GM12864 (cell line): ENCODE measurements around the gene DOCK8.
A peak's percentile ranks its signal among the peaks of the same experiment; 100 is the strongest.

ENCODE experiments used
- DNase-seq: peaks from one replicate; pipeline ENCODE4 v3.0.0-alpha.2; 2011; ENCODE audit warnings: low read depth
- H3K4me3 ChIP-seq: 2 replicates; pipeline ENCODE4 v1.5.1; 2011; ENCODE audit warnings: mild to moderate bottlenecking, low read depth, low read length, control low read depth
- TF ChIP-seq, protein P1 (sequence below): IDR thresholded peaks from 2 replicates; pipeline ENCODE4 v1.5.1; 2011; ENCODE audit warnings: low read depth, mild to moderate bottlenecking, moderate library complexity, low read length, control low read depth, inconsistent platforms; ENCODE audit errors: missing control alignments

Gene DOCK8

DNA sequence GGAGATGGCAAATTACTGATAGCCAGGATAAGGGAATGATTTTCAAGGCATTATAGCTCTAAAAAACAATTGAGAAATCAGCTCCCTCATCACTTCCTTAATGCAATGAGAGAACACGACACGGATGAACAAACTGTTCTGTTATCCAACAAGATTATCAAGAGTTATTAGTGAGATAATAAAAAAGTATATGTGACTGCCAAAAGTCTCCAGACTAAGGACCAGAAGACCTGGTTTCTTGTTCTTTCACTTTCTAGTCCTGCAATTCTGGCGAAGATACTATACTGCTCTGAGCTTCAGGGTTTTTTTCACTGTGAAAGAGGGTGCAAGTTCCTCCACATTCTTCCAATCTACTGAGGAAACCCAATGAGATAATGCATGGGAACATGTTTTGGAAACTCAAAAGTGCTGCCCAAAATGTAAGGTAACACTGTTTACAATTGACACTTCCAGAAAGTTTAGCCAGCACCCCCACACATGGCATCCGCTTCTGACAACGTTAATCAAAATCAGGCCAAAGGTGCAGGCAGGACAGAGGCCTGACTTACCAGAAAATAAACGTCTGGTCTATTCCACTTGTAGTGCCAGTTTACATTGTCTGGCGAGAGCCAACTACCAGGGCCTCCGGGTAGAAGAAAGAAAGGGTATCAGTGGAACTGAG is 254.2 kb downstream of the DOCK8 start:
- DNase-seq = no peak
- TF ChIP-seq, protein P1, sequence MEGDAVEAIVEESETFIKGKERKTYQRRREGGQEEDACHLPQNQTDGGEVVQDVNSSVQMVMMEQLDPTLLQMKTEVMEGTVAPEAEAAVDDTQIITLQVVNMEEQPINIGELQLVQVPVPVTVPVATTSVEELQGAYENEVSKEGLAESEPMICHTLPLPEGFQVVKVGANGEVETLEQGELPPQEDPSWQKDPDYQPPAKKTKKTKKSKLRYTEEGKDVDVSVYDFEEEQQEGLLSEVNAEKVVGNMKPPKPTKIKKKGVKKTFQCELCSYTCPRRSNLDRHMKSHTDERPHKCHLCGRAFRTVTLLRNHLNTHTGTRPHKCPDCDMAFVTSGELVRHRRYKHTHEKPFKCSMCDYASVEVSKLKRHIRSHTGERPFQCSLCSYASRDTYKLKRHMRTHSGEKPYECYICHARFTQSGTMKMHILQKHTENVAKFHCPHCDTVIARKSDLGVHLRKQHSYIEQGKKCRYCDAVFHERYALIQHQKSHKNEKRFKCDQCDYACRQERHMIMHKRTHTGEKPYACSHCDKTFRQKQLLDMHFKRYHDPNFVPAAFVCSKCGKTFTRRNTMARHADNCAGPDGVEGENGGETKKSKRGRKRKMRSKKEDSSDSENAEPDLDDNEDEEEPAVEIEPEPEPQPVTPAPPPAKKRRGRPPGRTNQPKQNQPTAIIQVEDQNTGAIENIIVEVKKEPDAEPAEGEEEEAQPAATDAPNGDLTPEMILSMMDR = no peak
- peak overlapping the region; percentile 61 for H3K4me3 ChIP-seq

DNA sequence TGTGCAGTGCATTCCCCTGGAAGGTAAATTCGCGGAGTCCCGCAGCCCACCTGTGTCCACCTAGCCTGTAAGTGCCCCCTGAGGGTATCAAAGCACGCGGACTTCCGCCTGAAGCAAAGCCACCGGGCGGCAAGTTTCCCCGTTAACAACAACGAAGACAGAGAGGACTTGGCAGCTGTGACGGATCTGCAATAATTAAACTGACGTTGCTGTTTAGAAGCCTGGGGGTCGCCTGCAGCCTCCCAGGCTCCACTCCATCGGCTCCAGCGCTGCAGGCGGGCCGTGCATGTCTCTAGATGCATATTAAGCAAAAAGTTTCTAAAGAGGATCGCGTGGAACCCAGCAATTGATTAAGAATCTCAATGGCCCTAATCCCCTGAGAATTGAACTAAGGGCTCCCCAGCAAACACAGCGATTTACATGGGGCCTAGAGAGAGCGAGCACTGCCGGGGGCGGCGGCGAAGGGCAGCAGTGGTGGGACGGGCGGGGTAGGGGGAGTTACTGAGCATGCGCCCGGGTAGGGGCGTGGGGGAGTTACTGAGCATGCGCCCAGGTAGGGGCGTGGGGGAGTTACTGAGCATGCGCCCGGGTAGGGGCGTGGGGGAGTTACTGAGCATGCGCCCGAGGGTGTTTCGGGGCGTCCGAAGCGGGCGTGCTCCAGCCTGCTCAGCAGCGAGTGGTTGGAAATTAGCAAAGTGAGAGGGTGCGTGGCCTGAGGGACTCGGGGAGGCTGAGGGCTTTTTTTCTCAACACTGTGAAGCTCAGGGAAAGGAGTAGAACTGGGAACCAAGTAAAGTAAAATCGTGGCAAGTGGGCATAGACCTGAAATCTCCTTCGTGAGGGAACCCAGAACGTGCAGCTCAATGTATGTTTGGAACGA is 255.2 kb downstream of the DOCK8 start:
- peak; percentile 68 for DNase-seq
- TF ChIP-seq, protein P1 = no peak
- H3K4me3 ChIP-seq = peak overlapping the region; percentile 83

DNA sequence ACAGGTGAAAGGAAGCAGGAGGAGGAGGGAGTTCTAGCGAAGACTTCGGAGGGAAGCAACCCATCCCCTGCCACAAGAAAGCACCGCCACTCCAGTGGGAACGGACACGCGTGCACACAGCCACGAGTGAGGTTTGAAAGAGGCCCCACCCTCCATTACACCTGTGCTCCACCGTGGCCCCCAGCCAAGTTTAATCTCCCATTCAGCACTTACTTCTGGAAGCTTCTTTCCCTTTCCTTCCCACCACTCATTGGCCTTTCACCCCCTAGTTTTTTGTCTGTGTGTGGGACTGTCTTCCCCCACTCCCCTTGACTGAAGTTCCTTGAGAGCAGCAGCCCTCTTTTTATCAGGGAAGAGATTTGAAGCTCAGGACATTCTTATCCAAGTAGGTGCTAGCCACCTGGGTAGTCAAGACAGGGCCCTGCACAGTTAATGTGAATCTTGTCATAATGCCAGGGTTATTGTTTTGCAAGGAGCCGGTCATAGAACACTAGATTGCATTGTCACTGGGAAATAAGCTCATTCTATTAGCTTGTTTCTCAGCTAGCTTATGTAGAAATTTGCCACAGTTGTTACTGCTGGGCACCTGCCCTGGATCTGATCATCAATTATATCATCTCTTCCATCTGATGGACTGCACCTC is 256.0 kb downstream of the DOCK8 start:
- no peak for DNase-seq
- TF ChIP-seq, protein P1 = no peak
- H3K4me3 ChIP-seq = peak overlapping the region; percentile 83

DNA sequence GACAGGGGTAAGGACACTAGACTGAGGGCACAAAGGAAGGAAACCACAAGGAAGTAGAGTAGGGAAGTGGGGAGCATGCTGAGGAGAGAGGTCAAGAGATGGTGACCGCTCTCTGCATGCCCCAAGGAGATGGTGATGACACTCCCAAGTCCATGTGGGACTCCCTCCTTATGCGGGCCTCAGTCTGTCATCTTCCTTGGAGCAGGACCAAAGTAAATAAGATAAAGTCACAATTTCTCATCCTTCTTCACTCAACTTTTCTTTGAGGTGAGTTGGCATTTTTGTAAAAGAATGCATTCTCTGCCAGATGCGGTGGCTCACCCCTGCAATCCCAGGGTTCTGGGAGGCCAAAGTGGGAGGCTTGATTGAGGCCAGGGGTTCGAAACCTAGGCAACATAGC is 256.7 kb downstream of the DOCK8 start:
- TF ChIP-seq, protein P1 = no peak
- no peak overlapping the region; the same call in 1 of the 2 replicates for H3K4me3 ChIP-seq
- no peak for DNase-seq

DNA sequence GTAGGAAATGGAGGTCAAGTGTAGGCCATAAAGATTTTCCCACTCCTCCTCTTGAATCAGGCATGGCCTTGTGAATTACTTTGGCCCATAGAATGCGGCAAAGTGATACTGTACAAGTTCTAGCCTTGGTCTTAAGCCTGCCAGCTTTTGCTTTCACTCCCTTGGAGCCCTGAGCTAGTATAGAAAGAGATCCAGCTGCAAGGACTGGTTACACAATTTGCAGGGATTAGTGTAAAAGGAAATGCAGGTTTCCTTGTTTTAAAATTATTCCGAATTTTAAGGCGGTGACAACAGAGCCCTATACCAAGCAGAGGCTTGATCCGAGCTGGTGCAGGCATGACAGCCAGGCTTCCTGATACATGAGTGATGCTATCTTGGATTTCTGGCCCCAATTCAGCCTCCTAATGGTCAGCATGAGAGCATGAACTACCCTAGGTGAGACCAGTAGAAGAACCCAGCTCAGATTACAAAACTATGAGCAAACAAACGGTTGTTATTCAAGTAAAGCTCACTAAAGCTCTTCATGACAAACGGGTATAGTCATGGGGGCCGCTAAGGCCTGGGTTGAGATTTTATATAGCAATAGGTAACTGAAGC is 257.9 kb downstream of the DOCK8 start:
- no peak for DNase-seq
- no peak overlapping the region for H3K4me3 ChIP-seq
- TF ChIP-seq, protein P1 = no peak

DNA sequence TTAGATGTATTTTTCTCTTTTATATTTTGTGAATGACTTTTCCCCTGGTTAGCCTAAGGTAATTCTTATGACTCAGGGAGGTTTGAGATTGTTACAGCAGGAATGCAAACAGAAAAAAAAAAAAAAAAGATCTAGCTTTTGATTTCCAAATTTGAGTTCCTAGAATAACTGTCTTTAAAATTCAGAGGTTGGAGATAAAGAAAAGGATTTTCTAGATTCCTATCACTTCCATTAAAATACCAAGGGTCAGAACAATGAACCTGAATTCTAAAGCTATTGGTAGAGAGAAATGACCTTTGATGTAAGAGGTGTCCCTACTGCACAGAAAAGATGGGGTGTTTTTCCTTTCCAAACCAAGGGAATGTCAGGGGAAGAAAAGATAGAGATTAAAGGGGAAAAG is 262.5 kb downstream of the DOCK8 start:
- TF ChIP-seq, protein P1 = no peak
- H3K4me3 ChIP-seq = no peak overlapping the region
- DNase-seq = no peak
